Activated T-helper 1 cell treated with Interleukin-2 at 50 U/mL for 16 hours (primary cell): Measurements from ENCODE around the gene CRYBA4.

ENCODE experiments used
- DNase-seq: peaks from one replicate; pipeline ENCODE4 v3.0.0-alpha.2; 2020; ENCODE audit warnings: low read depth

The CRYBA4 gene

DNA sequence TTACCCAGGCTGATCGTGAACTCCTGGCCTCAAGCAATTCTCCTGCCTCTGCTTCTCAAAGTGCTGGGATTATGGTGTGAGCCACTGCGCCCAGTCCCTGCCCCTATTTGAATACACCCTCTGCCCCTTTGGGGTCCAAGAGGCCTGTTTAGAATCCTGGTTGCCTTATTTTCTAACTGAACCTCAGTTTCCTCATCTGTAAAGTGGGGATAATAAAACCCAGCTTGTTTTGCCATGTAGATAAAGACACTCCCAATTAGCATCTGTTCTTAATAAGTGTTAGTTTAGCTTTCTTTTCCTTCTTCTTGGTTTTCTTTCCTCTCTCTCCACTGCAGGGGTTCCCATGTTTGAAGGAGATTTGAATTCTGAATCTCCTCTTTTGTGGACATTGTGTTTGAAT, 40.4 kb downstream of the CRYBA4 start:
- DNase-seq: no peak

DNA sequence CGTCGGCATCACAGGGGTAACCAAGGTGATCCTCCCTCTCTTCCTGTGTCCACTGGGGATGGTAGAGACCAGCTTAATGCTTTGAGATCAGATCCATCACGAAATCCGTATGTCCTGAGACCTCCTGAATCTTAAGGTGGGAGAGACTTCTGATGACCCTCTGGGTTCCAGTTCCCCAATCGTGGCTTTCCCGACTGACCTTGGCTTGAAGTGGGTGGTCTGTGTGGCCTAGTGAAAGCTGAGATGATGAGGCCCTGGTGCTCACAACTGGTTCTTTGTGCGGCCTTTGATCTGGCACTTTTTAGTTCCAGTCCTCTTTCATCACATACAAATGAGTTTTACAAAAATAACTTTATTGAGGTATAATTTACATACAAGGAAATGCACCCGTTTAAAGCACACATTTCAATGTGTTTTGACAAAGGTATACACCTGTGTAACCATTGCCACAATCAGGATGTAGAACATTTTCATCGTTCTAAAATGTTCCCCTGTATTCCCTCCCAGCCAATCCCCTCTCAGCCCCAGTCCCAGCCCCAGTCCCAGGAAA, 41.7 kb downstream of the CRYBA4 start:
- DNase-seq: no peak

GRCh38 chr22:26665813-26666231, 44.1 kb downstream of the CRYBA4 start:
- no peak for DNase-seq

GRCh38 chr22:26667140-26667539, 45.4 kb downstream of the CRYBA4 start:
- no peak for DNase-seq

GRCh38 chr22:26669060-26669481, 47.3 kb downstream of the CRYBA4 start:
- no peak for DNase-seq

DNA sequence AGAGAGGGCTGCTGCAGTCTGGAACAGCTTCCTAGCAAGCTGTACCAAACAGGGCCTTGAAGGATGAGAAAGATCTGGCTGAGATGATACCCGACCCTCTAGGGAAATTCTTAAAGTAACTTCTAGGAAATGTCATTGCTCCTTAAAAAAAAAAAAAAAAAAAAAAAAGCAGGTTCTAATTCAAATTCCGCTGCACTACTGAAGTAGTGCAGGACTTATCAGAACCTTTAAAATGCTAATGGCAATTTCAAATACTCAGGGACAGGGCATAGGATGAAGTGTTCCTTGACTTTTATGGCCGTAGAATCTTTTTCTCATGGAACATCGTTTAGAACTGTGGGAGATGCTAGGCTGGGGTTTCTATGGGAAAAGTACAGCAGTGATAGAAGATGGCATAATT, 48.7 kb downstream of the CRYBA4 start:
- DNase-seq: no peak

DNA sequence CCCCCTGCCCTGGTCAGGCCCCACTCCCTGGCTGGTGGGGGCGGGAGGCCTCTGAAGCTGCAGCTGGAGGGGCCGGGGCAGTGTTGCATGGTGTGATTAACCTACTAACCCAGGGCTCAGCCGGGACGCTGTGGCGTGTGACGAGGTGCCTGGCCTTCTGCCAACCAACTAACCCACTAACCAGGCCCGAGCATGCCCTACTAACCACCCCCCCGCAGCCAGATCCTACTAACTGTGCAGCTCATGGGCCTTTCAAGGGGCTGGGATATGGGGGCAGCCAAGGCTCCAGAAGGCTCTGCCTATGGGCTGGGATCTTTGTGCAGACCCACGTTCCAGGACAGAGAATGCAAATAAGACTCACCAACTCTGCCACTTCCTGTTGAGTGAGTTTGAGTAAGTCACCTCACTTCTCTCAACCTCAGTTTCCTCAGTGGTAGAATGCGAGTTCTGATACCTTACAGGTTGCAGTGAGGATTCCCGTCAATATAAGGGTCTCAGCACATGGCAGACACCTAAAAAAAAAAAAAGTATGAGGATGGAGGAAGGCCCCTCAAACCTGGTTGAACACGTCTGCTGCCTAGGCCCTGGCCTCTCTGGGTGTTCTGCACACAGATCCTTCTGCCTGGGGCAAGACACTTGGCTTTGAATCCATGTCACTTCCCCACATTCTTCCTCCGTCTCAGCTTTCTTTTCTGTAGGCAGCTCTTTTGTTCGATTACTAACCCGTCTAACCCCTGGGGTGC, 49.7 kb downstream of the CRYBA4 start:
- peak; percentile 52 for DNase-seq

- peak; percentile 13 for DNase-seq
Measured at GRCh38 chr22:26672060-26672471, 50.3 kb downstream of the CRYBA4 start.

- DNase-seq: peak; percentile 89
Measured at GRCh38 chr22:26672590-26673468, 51.1 kb downstream of the CRYBA4 start.

DNA sequence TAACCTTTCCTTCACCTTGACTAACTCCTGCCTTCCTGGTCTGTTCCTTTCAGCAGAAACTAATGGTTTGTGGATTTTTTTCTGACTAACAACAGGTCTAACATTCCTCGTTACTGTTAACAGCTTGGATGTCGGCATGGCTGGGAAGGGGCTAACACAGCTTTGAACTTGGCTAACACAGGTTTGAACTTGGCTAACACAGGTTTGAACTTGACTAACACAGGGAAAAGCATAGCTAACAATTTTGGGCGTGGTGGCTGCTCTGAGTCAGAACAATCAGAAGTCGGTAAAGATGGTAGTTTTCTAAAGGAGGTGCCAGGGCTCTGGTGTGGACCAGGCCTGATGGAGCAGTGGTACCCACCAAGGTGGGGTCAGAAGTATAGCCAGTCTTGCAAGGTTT, 51.7 kb downstream of the CRYBA4 start:
- no peak for DNase-seq

DNA sequence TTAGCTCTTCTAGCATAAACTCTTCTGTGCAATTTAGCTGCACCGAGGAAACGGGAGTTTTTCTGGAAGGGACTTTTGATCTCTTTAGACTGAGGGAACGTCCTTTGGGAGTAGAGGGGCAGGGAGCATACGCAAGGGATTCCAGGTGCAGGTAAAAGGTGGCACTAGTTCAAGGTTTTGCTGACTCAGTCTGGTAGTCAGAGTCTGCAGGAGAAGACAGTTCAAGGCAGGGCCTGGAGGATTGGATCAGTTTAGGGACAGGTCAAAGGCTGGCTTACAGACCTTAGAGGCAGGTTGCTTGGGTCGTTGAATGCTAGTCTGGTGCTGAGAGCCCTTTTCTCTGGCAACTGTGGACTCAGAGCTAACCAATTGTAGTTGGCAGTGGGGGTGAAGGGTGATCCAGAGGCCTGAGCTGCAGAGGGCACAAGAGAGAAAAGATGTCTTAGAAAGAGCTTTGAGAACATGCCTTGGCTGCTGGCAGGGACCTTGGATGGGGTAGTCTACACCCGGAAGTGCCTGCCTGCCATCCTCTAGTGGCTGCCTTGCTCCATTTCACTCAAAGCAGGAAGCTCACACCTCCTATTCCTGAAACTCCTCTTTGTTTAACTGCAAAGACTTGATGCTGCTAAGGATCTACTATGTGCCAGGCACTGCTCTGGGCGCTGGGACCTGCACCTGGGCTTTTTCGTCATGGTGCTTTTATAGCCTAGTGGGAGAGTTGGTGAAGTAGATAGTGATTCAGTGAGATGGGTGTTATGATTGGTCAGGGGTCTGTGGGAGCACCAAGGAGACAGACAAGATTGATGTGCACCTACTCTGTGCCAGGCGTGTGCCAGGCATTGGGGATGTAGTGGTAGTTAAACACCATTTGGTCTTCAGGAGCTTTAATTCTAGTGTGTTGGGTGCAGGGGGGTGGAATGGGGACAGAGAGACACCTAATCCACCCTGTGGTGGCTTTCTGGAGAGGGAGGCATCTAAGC, 52.7 kb downstream of the CRYBA4 start:
- DNase-seq: no peak

- DNase-seq: no peak
Measured at GRCh38 chr22:26675687-26676268, 54.0 kb downstream of the CRYBA4 start.

GRCh38 chr22:26677217-26677616, 55.5 kb downstream of the CRYBA4 start:
- DNase-seq: no peak

- DNase-seq: peak; percentile 48
Measured at GRCh38 chr22:26679003-26679629, 57.4 kb downstream of the CRYBA4 start.
